GM23248 (cell line): ENCODE measurements around the gene ARPC5L. TPM values are rescaled to one million over a fixed set of nuclear protein-coding genes. Genes with fewer than 3 reads are reported as not detected.

Experiments
- DNase-seq: peaks from one replicate; pipeline ENCODE4 v3.0.0-alpha.2; 2015
- H2AFZ ChIP-seq: fragments of 200-600 bp; sonication (generic); 2 replicates; pipeline ENCODE4 v1.6.1; 2016; ENCODE audit warnings: antibody characterized with exemption
- H3F3A ChIP-seq: fragments of 200-600 bp; sonication (generic); 2 replicates; pipeline ENCODE4 v1.6.1; 2016; ENCODE audit warnings: mild to moderate bottlenecking, antibody characterized with exemption, mixed run types; ENCODE audit not compliant: insufficient read depth
- H3K27ac ChIP-seq: fragments of 200-600 bp; sonication (generic); 2 replicates; pipeline ENCODE4 v1.5.1; 2016; ENCODE audit warnings: mild to moderate bottlenecking
- H3K27me3 ChIP-seq: fragments of 200-600 bp; sonication (generic); replicated peaks from 2 replicates; pipeline ENCODE4 v1.6.1; 2016; ENCODE audit warnings: mild to moderate bottlenecking; ENCODE audit not compliant: insufficient read depth
- H3K36me3 ChIP-seq: fragments of 200-600 bp; sonication (generic); 2 replicates; pipeline ENCODE4 v1.6.1; 2016; ENCODE audit warnings: low read depth, mild to moderate bottlenecking
- H3K4me1 ChIP-seq: fragments of 200-600 bp; sonication (generic); 2 replicates; pipeline ENCODE4 v1.6.1; 2016; ENCODE audit warnings: mild to moderate bottlenecking; ENCODE audit not compliant: insufficient read depth
- H3K4me2 ChIP-seq: fragments of 200-600 bp; sonication (generic); one replicate; pipeline ENCODE4 v1.6.1; 2016; ENCODE audit warnings: mild to moderate bottlenecking; ENCODE audit not compliant: unreplicated experiment
- H3K4me3 ChIP-seq: fragments of 200-600 bp; sonication (generic); 2 replicates; pipeline ENCODE4 v1.5.1; 2016; ENCODE audit warnings: mild to moderate bottlenecking
- H3K79me2 ChIP-seq: fragments of 200-600 bp; sonication (generic); 2 replicates; pipeline ENCODE4 v1.6.1; 2016; ENCODE audit warnings: mild to moderate bottlenecking; ENCODE audit not compliant: insufficient read depth
- H3K9ac ChIP-seq: fragments of 200-600 bp; sonication (generic); 2 replicates; pipeline ENCODE4 v1.6.1; 2016; ENCODE audit warnings: mild to moderate bottlenecking
- H3K9me2 ChIP-seq: fragments of 200-600 bp; sonication (generic); 2 replicates; pipeline ENCODE4 v1.6.1; 2016; ENCODE audit warnings: mixed run types, mild to moderate bottlenecking, moderate library complexity; ENCODE audit not compliant: insufficient read depth
- H3K9me3 ChIP-seq: fragments of 200-600 bp; sonication (generic); one replicate; pipeline ENCODE4 v1.6.1; 2017; ENCODE audit warnings: low read depth
- H4K20me1 ChIP-seq: fragments of 200-600 bp; sonication (generic); 2 replicates; pipeline ENCODE4 v1.6.0; 2016; ENCODE audit not compliant: insufficient read depth
- EZH2 ChIP-seq: fragments of 200-600 bp; sonication (generic); IDR thresholded peaks from 2 replicates; pipeline ENCODE4 v1.6.1; 2018; ENCODE audit warnings: antibody characterized with exemption, mild to moderate bottlenecking; ENCODE audit not compliant: insufficient read depth, poor library complexity, severe bottlenecking
- EZH2phosphoT487 ChIP-seq: fragments of 200-600 bp; sonication (generic); IDR thresholded peaks from 2 replicates; pipeline ENCODE4 v1.6.1; 2018; ENCODE audit warnings: antibody characterized with exemption, moderate library complexity, mild to moderate bottlenecking, low read depth; ENCODE audit not compliant: insufficient read depth
- WGBS, 2 experiments: methylation state at CpG; one replicate each; pipeline ENCODE4 v1.1.6; 2015 to 2017; ENCODE audit warnings: low lambda C conversion rate in 2 of 2, low coverage in 1 of 2; ENCODE audit errors: missing lambda C conversion rate in 2 of 2; 5-methylcytosine and 5-hydroxymethylcytosine counted together
- in situ Hi-C: fragments of 300-500 bp; cut with MboI; formaldehyde crosslinking; loops from 2 replicates; pipeline ENCODE4 v1.15.0; 2020
- polyA plus RNA-seq: library from polyadenylated mRNA; unstranded; fragments of >200 nt; fragmentation: Nextera tagmentation; extraction: Ambion mirVana; gene quantifications from 2 replicates; pipeline ENCODE4 v1.2.1, GENCODE V29; 2016
- total RNA-seq: library from RNA; depleted of rRNA; stranded (reverse); fragments of >200 nt; shearing (Covaris generic); gene quantifications from 2 replicates; pipeline ENCODE4 v1.2.3, GENCODE V29; 2014

ARPC5L gene
- total and polyA plus RNA-seq, 2 experiments from 2014 or later = 31.5 to 77.6 TPM

DNA sequence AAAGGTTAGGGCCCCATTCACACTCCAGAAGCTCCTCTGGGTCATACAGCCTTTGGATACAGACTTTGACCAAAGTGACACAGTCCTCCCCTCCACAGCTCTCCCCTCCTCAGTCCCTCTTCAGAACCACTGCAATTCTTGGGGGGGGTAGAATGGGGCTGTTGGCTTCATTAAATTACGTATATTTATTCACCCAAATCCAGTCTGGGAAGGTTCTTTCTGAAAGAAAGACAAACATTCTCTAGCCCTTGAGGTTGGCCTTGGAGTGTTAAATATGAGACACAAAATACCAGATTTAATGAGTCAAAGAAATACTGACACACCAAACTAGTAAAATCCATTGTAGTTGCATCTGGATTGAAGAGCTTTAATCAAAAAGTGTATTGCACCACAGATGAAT is 16.1 kb downstream of the ARPC5L start:
- DNase-seq = no peak
- H3F3A ChIP-seq = peaks cover 38% of the 10 kb centered on the region
- no peaks in the 10 kb centered on the region for H3K4me1 ChIP-seq
- H3K9me3 ChIP-seq = no peaks in the 10 kb centered on the region
- no peaks in the 10 kb centered on the region for H4K20me1 ChIP-seq
- H3K27me3 ChIP-seq = no peaks in the 10 kb centered on the region
- H3K4me2 ChIP-seq = no peak overlapping the region
- WGBS, 2 experiments = 90 to 100% methylated on average over 1 of the region's 1 CpG
- 0 out of 2 replicates have a peak overlapping the region, but pooled peaks have one; percentile 16 for H3K9ac ChIP-seq
- H3K4me3 ChIP-seq = no peak overlapping the region
- in situ Hi-C loops = no loop called here
- no peak overlapping the region for H2AFZ ChIP-seq
- H3K36me3 ChIP-seq = peaks cover 50% of the 10 kb centered on the region
- H3K27ac ChIP-seq = peak overlapping the region; percentile 11
- no peaks in the 10 kb centered on the region for H3K9me2 ChIP-seq
- H3K79me2 ChIP-seq = peaks cover 48% of the 10 kb centered on the region
- no peak for TF ChIP-seq EZH2
- TF ChIP-seq EZH2phosphoT487 = no peak

DNA sequence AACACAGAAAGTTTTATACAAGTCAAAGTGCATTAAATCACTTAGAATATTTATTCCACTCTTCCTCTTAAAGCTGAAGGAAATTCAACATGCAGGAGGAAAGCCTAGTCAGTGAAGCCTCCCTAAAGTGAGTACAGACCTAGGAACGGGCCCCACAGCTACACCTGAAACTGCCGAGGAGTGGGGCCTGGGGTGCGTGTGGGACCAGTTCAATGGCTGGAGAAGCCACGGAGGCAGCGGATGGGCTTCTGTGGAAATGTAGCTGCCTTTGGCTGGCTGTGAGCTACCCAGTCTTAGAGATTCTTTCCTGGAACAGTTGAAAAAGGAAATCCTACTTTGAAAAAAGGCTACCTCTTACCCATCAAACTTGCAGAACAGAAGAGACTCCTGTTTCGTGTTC is 16.6 kb downstream of the ARPC5L start:
- Histone ChIP-seq H4K20me1 (no peaks in the 10 kb centered on the region), H3K9ac (0 out of 2 replicates have a peak overlapping the region, but pooled peaks have one; percentile 16), H2AFZ (no peak overlapping the region), H3K79me2 (peaks cover 43% of the 10 kb centered on the region), H3K4me1 (no peaks in the 10 kb centered on the region), H3K4me2 (no peak overlapping the region), H3K9me3 (no peaks in the 10 kb centered on the region), H3K4me3 (no peak overlapping the region), H3K9me2 (no peaks in the 10 kb centered on the region), H3F3A (peaks cover 35% of the 10 kb centered on the region), H3K27ac (peak overlapping the region; percentile 11; the same call in 1 of the 2 replicates), H3K27me3 (no peaks in the 10 kb centered on the region), H3K36me3 (peaks cover 48% of the 10 kb centered on the region)
- TF ChIP-seq EZH2phosphoT487 (no peak), EZH2 (no peak)
- no peak for DNase-seq
- in situ Hi-C loops = no loop called here
- 97% methylated on average over 6 of the region's 6 CpGs for WGBS, 2 experiments

DNA sequence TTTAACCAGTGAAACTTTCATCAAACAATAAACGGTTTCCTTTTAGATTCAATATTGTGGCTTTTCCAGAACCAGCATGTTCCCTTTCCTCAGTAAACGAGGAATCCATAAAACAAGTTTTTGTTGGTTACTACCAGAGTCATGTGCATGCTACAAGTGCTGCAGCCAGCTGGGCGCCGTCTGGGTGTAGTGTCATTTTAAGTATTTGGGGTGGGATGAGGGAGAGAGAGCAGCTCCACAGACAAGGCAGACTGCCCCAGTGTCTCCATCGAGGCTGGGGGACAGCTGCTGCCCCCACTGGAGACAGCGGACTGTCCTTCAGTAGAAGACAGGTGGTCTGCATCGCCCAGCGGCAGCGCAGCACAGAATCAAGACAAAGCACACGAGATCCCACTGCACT is 17.3 kb downstream of the ARPC5L start:
- peaks cover 35% of the 10 kb centered on the region for H3F3A ChIP-seq
- in situ Hi-C loops = no loop called here
- H2AFZ ChIP-seq = no peak overlapping the region
- peaks cover 36% of the 10 kb centered on the region for H3K79me2 ChIP-seq
- H3K36me3 ChIP-seq = peaks cover 47% of the 10 kb centered on the region
- no peaks in the 10 kb centered on the region for H3K9me3 ChIP-seq
- DNase-seq = no peak
- H3K4me2 ChIP-seq = no peak overlapping the region
- no peaks in the 10 kb centered on the region for H3K9me2 ChIP-seq
- no peaks in the 10 kb centered on the region for H4K20me1 ChIP-seq
- H3K27ac ChIP-seq = no peak overlapping the region
- no peaks in the 10 kb centered on the region for H3K4me1 ChIP-seq
- H3K27me3 ChIP-seq = no peaks in the 10 kb centered on the region
- H3K9ac ChIP-seq = no peak overlapping the region
- no peak overlapping the region for H3K4me3 ChIP-seq
- 55 to 59% methylated on average over 10 of the region's 10 CpGs for WGBS, 2 experiments
- TF ChIP-seq EZH2phosphoT487 = no peak
- no peak for TF ChIP-seq EZH2

GRCh38 chr9:124880501-124880900 is 18.6 kb downstream of the ARPC5L start:
- Histone ChIP-seq H3K4me1 (no peaks in the 10 kb centered on the region), H3K36me3 (peaks cover 35% of the 10 kb centered on the region), H3K9me3 (no peaks in the 10 kb centered on the region), H3K9ac (no peak overlapping the region), H3K27me3 (no peaks in the 10 kb centered on the region), H2AFZ (no peak overlapping the region), H3K79me2 (peaks cover 23% of the 10 kb centered on the region), H3K4me2 (no peak overlapping the region), H3F3A (peaks cover 35% of the 10 kb centered on the region), H3K9me2 (no peaks in the 10 kb centered on the region), H4K20me1 (no peaks in the 10 kb centered on the region), H3K4me3 (no peak overlapping the region), H3K27ac (no peak overlapping the region)
- in situ Hi-C loops = no loop called here
- no peak for DNase-seq
- no peak for TF ChIP-seq EZH2phosphoT487
- TF ChIP-seq EZH2 = no peak
- WGBS, 2 experiments = 68 to 69% methylated on average over 9 of the region's 9 CpGs
